SU-DHL-6 (cell line): ENCODE measurements around the gene SLC4A3.

Experiments
- H2AFZ ChIP-seq: fragments of 200-600 bp; sonication (generic); 2 replicates; pipeline ENCODE4 v1.6.1; 2014; ENCODE audit warnings: low read depth, mild to moderate bottlenecking, moderate library complexity, mixed read lengths, antibody characterized with exemption, low read length; ENCODE audit not compliant: severe bottlenecking
- H3F3A ChIP-seq: fragments of 200-600 bp; shearing (Covaris generic); 2 replicates; pipeline ENCODE4 v1.6.0; 2016; ENCODE audit warnings: antibody characterized with exemption, mild to moderate bottlenecking; ENCODE audit not compliant: insufficient read depth
- H3K27ac ChIP-seq: fragments of 200-600 bp; sonication (generic); 2 replicates; pipeline ENCODE4 v1.5.1; 2016; ENCODE audit warnings: low read depth, mild to moderate bottlenecking, low read length, moderate library complexity, mixed read lengths
- H3K27me3 ChIP-seq: fragments of 200-600 bp; sonication (generic), shearing (Covaris generic); 2 replicates; pipeline ENCODE4 v1.6.0; 2014; ENCODE audit warnings: mild to moderate bottlenecking, low read length
- H3K36me3 ChIP-seq: fragments of 200-600 bp; sonication (generic); 2 replicates; pipeline ENCODE4 v1.6.1; 2014; ENCODE audit warnings: mild to moderate bottlenecking, low read length, mixed read lengths
- H3K4me2 ChIP-seq: fragments of 300-600, 200-600 bp; shearing (Covaris generic), sonication (generic); 2 replicates; pipeline ENCODE4 v1.6.0; 2014; ENCODE audit warnings: low read length, low read depth, mild to moderate bottlenecking; ENCODE audit not compliant: poor library complexity, severe bottlenecking
- H3K4me3 ChIP-seq: fragments of 200-600 bp; sonication (generic); 2 replicates; pipeline ENCODE4 v1.5.1; 2014; ENCODE audit warnings: antibody characterized with exemption, low read length, mild to moderate bottlenecking, mixed read lengths; ENCODE audit not compliant: insufficient read depth, poor library complexity, severe bottlenecking
- H3K79me2 ChIP-seq: fragments of 200-600 bp; sonication (generic); 2 replicates; pipeline ENCODE4 v1.6.1; 2014; ENCODE audit warnings: mild to moderate bottlenecking, low read length, moderate library complexity; ENCODE audit not compliant: insufficient read depth
- H3K9ac ChIP-seq: fragments of 200-600 bp; sonication (generic); 2 replicates; pipeline ENCODE4 v1.7.0; 2014; ENCODE audit warnings: mild to moderate bottlenecking, low read length
- H3K9me2 ChIP-seq: fragments of 200-600 bp; sonication (generic); replicated peaks from 2 replicates; pipeline ENCODE4 v1.6.1; 2014; ENCODE audit warnings: low read length; ENCODE audit not compliant: insufficient read depth
- H3K9me3 ChIP-seq: fragments of 200-600 bp; sonication (generic); 2 replicates; pipeline ENCODE4 v1.6.1; 2014; ENCODE audit warnings: low read length, mixed read lengths; ENCODE audit not compliant: insufficient read depth
- H4K20me1 ChIP-seq: fragments of 200-600 bp; sonication (generic); 2 replicates; pipeline ENCODE4 v1.6.1; 2014; ENCODE audit warnings: low read depth, mild to moderate bottlenecking, antibody characterized with exemption, low read length, moderate library complexity, mixed read lengths
- CTCF ChIP-seq: fragments of 200-600 bp; sonication (generic); IDR thresholded peaks from one replicate; pipeline ENCODE4 v1.5.1; 2017; ENCODE audit warnings: antibody characterized with exemption, mild to moderate bottlenecking, low read length, moderate library complexity; ENCODE audit not compliant: insufficient read depth, poor library complexity, severe bottlenecking
- EZH2phosphoT487 ChIP-seq: fragments of 200-600 bp; sonication (generic), shearing (Covaris generic); conservative IDR thresholded peaks from 2 replicates; pipeline ENCODE4 v1.6.1; 2018; ENCODE audit warnings: mild to moderate bottlenecking, antibody characterized with exemption, low read length, moderate library complexity, mixed read lengths

SLC4A3 gene

GRCh38 chr2:219632760-219633105 lies 5.3 kb downstream of the SLC4A3 start:
- no peaks in the 10 kb centered on the region for H3K36me3 ChIP-seq
- H3K9ac ChIP-seq = no peak overlapping the region
- H3K27me3 ChIP-seq = no peaks in the 10 kb centered on the region
- no peak for TF ChIP-seq CTCF
- H3K4me2 ChIP-seq = no peak overlapping the region
- no peaks in the 10 kb centered on the region for H4K20me1 ChIP-seq
- no peaks in the 10 kb centered on the region for H3K79me2 ChIP-seq
- H3F3A ChIP-seq = no peaks in the 10 kb centered on the region
- no peaks in the 10 kb centered on the region for H3K9me2 ChIP-seq
- H2AFZ ChIP-seq = no peak overlapping the region
- no peak overlapping the region for H3K27ac ChIP-seq
- no peaks in the 10 kb centered on the region for H3K9me3 ChIP-seq
- H3K4me3 ChIP-seq = no peak overlapping the region

- H3K4me3 ChIP-seq = no peak overlapping the region
- no peak overlapping the region for H2AFZ ChIP-seq
- no peak overlapping the region for H3K4me2 ChIP-seq
- no peaks in the 10 kb centered on the region for H3K9me3 ChIP-seq
- H3K27me3 ChIP-seq = no peaks in the 10 kb centered on the region
- H3K27ac ChIP-seq = no peak overlapping the region
- no peak overlapping the region for H3K9ac ChIP-seq
- H3K36me3 ChIP-seq = no peaks in the 10 kb centered on the region
- H3K9me2 ChIP-seq = no peaks in the 10 kb centered on the region
- TF ChIP-seq EZH2phosphoT487 (no peak), CTCF (no peak)
- no peaks in the 10 kb centered on the region for H4K20me1 ChIP-seq
- no peaks in the 10 kb centered on the region for H3F3A ChIP-seq
- H3K79me2 ChIP-seq = no peaks in the 10 kb centered on the region
Measured at GRCh38 chr2:219633276-219634065, 6.0 kb downstream of the SLC4A3 start.

GRCh38 chr2:219634171-219634940 lies 6.9 kb downstream of the SLC4A3 start:
- H3K9me3 ChIP-seq = no peaks in the 10 kb centered on the region
- H3K9ac ChIP-seq = no peak overlapping the region
- no peaks in the 10 kb centered on the region for H3K79me2 ChIP-seq
- no peak overlapping the region for H3K4me3 ChIP-seq
- H3K36me3 ChIP-seq = no peaks in the 10 kb centered on the region
- H4K20me1 ChIP-seq = no peaks in the 10 kb centered on the region
- no peak overlapping the region for H2AFZ ChIP-seq
- H3K27ac ChIP-seq = no peak overlapping the region
- no peaks in the 10 kb centered on the region for H3K27me3 ChIP-seq
- TF ChIP-seq CTCF = no peak
- no peak for TF ChIP-seq EZH2phosphoT487
- H3K4me2 ChIP-seq = no peak overlapping the region
- no peaks in the 10 kb centered on the region for H3K9me2 ChIP-seq
- H3F3A ChIP-seq = no peaks in the 10 kb centered on the region
